CD4-positive, alpha-beta T cell treated with Interferon alpha-2 for 1 hour (primary cell): ENCODE data around the gene S100A6.

Experiments
- DNase-seq, 2 donors: peaks; one replicate each; pipeline ENCODE4 v3.0.0-alpha.2; 2020 to 2022

The S100A6 gene

GRCh38 chr1:153493343-153493960 lies 42.3 kb downstream of the S100A6 start:
- no peak for DNase-seq

GRCh38 chr1:153490272-153491051 lies 45.3 kb downstream of the S100A6 start:
- peak in 1 of 2 donors; percentile 23 for DNase-seq

- no peak for DNase-seq
These were observed 47.1 kb downstream of the S100A6 start for GRCh38 chr1:153488731-153489130.

- no peak for DNase-seq
These were observed 48.1 kb downstream of the S100A6 start for GRCh38 chr1:153487707-153488106.

- DNase-seq = no peak
These were observed 49.9 kb downstream of the S100A6 start for GRCh38 chr1:153485863-153486262.
